Endometrial microvascular endothelial cells (primary cell): ENCODE results near the gene FOXJ3. TPM values are rescaled to one million over a fixed set of nuclear protein-coding genes. Genes with fewer than 3 reads are reported as not detected.

ENCODE experiments used
- in situ Hi-C: cut with HindIII; loops from 2 replicates; pipeline ENCODE4 v1.10.0; 2017; ENCODE audit warnings: low sequenced_read_pairs, low pct_unique_long_range_greater_than_20kb; ENCODE audit errors: inconsistent ontology term
- total RNA-seq: library from RNA; depleted of rRNA; stranded (reverse); fragments of >200 nt; gene quantifications from one replicate; pipeline ENCODE4 v1.2.3, GENCODE V29; 2015; ENCODE audit errors: inconsistent ontology term

FOXJ3 gene
- total RNA-seq: 16.3 TPM

DNA sequence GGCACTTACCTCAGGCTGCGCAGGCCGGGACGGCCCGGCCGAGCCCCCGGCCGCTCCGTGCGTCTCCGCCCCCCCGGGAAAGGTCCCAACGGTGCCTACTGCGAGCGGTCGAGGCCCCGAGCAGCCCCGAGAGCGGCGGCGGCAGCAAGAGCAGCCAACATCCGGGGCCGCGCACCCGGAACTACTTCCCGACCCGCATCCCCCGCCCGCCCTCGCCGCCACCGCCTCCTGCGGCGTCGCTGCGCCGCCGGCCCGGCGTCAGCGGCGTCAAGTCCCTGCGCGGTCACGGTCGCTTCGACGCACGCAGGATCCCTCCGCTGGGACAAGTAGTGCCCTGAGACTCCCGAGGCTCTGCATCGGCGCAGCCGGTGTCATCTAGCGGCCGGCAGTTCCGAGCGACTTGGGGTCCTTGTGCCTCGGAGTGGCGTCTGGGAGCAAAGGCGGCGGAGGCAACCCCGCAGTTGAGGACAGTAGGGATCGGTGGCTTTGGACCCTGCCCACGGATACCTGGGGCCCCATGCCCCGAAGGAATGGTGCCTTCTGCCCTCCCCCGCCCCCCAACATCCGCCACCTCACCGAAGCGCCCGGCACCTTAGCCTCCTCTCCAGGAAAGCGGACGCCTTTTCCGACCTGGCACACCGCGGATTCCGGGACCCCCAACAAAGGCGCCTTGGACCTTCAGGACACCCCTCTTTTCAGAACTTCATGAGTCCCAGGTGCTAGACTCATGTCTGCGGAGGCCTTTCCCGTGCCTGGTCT lies at the start of gene FOXJ3:
FOXJ3 (minus strand) TSS at position 186 of the 759 bp plus-strand sequence. CDS start 24,142 bp downstream, outside the sequence.
- in situ Hi-C loops: no loop called here

DNA sequence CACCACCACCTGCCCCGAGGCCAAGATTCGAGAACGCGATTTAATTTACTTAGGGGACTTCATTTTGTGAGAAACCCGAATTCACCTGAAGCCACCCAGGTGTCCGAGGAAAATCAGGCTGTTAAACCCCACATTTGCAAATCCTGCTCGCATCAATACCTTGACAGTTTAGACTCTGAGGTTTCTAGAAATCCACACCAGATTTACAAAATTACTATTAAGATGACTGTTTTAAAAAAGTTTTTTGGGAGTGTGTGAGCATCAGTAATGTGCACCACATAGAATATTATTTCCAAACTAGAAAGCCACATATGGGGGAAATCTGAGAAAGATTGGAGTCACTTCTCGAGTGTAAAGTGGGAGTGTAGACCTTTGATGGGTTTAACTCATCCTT lies 46.2 kb upstream of the FOXJ3 start:
- in situ Hi-C loops: no loop called here

DNA sequence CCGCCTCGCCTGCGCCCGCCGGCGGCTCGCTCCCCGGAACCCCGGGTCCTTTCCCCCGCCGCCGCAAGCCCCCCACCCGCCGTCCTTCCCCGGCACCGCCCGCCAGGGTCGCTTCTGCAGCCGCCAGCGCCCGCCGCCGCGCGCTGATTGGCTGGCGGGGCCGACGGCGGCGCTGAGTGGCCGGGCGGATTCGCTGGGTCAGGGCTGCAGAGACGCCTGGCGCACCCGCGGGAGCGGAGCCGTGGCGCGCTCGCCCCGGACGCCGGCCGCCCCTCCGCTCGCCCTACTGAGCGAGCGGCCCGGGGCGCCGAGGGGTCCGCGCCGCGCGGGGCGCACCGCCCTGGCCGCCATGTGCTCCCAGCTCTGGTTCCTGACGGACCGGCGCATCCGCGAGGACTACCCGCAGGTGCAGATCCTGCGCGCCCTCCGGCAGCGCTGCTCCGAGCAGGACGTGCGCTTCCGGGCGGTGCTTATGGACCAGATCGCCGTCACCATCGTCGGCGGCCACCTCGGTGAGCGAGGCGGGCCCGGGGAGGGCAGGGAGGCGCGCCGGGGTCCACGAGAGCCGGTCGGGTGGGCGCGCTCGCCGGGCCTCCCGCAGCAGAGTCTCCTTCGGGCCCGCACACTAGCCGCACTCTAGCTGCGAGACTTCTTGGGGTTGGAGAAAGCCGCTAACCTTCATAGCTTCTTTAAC lies 45.7 kb upstream of the FOXJ3 start, which contains the start of gene RIMKLA:
RIMKLA (plus strand) TSS at position 207 of the 694 bp plus-strand sequence; CDS start at position 350, 143 bp downstream.
- in situ Hi-C loops: no loop called here

DNA sequence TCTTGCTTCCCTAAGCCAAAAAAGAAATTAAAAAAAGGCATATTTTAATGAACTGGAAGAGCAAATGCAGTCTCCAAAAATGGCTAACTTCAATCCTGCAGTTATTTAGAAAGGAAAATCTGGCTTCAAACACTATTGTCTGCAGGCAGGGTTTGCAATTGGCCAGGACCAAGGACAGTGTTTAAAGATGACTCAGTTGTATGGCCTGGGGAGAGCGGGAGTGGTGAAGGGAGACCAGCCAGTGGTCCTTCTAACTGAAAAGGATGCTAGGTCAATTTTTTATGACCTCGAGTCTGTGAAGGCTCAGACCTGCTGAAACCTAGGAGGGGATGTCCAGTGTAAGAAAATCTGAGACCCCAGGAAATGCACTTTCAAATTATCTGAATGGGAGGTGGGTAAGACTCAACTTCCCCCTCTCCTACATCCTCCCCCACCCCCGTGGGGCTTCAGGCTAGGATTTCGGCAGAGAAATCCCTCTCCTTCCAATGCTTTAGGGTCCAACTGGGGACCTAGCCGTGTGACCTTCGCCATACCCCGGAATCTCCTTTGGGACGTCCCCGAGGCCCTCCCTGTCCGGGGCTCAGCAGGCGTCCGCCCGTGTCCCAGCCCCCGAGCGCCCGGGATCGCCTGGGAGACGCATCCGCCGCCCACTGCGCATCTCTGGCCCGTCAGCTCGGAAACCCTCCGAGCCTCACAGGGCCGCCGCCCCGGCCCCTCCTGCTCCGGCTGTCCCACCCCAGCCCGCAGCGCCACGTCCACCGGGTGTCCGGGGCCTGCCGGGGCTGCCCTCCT lies 45.0 kb upstream of the FOXJ3 start:
- in situ Hi-C loops: no loop called here

DNA sequence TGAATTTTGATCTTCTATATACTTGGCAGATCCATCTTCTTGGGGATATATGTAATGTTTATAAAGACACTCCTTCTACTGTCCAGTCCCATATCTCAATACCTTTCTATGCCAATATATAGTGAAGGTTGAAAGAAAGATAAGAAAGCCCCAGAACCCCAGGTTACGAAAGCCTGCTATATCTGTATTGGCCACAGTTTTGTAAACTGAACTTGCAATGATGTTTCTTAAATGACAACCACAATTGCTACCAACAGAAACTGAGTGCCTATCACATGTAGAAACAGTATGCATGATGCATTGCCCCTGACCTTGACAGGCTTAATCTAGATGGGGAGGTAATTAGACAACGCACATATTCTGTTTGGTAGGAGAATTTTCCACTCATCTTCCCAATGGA lies 37.8 kb upstream of the FOXJ3 start:
- in situ Hi-C loops: no loop called here

DNA sequence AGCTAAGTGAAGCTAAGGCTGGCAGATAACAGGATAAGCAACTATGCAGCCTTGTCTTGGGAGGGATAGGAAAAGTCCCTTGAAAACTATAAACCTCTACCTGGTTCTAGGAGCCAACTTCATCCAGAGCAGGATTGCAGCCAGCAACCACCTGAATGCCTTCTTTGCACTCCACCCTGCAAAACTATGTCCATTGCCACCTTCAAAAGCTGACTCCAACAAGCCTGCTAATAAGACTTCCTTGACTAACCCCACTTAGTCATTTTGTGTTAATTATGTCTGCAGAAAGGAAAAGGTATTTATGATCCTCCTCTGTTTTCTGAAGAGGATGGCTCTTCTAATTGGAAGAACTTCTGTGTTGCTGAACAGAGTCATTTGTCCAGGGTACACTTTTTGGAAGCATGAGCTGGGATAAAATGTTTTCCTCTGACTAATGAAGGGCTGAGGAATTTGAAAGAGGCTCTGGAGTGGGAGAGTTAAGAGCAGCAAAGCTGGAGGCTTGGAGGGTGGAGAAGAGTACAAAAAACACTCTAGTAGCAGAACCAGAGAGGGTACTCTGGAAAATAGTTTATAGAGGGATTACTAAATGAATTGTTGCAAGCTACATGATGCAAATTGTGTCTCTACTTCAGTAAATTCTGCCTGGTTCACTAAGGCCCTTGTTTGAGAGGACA lies 36.0 kb upstream of the FOXJ3 start:
- in situ Hi-C loops: no loop called here

DNA sequence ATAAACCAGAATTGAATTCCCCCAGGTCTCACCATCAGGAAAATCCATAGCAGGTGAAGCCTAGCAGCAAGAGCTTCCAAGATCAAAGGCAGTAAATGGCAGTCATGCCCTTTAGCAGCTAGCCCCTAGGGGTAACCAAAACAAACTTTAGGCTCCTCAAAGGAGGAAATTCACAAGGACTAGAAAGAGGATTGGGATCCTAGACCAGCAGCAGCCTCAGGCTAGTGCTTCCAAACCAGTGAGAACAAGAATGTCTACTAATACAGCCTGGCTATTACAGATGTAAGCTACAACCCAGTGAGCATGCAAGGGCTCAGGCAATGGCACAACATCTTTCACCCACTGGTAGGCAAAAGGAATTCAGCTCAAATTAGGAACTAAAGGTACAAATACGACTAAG lies 34.4 kb upstream of the FOXJ3 start:
- in situ Hi-C loops: no loop called here

DNA sequence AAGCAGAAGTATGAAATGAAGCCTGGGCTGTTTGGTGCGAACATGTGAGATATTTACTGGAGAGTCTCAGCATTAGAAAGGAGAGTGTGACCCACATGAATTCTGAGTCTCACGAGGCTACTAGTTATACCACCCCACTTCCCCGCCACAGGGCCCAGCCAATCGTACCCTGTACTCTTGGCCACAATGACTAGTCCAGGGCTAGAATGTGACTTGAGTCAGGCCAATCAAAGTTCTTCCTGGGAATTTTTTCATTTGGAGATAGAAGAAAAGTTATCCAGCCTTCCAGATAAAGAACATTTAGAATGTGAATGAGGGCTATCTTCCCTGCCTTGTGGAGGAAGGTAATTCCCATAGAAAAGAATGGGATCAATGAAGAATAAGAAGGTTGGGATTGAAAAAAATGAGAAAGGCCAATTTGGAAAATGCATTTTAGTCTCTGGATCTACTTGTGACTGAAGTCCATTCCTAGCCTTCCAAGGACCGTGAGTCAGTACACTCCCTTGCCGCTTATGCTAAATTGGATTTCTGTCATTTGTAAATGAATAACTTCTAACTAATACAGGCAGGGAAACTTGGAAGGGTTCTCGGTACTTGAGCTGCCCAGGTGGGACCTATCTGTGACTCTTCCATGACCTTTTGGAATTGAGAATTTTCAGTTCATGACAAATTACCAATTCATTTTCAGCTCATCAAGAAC lies 33.2 kb upstream of the FOXJ3 start:
- in situ Hi-C loops: no loop called here

DNA sequence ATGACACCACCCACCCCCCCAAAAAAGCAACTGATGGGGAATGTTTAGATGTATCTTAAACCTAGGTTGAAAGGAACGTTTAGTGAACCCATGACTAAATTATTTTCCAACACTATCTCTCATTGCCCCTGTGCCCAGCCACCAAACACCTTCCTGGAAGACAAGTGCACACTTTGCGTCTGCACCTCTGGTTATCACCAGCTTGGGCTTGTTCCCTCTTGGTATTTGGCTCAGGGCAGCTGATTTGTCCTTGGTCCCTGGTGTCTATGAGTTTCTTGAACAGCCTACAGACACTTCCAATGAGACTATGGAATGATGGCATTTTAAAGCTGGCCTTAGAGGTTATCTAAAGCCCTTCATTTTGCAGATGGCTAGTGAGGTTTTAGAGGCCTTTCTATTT lies 30.1 kb upstream of the FOXJ3 start:
- in situ Hi-C loops: no loop called here

DNA sequence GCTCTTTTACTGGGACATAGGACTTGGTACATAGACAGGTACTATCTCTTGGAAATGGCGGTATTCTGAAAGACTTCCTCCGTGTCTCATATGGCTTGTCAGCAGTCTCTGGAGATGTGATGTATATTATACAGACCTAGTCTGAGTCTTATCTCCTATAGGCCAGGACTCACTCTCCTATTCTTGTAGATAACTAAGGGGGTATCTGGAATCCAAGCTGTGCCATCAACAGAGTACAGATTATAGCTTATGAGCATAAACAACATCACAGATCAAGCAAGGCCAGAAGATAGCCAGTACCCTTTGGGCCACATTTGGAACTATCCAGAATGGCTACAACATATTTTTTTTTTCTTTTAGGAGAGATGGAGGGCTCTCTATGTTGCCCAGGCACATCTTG lies 29.5 kb upstream of the FOXJ3 start:
- in situ Hi-C loops: no loop called here

DNA sequence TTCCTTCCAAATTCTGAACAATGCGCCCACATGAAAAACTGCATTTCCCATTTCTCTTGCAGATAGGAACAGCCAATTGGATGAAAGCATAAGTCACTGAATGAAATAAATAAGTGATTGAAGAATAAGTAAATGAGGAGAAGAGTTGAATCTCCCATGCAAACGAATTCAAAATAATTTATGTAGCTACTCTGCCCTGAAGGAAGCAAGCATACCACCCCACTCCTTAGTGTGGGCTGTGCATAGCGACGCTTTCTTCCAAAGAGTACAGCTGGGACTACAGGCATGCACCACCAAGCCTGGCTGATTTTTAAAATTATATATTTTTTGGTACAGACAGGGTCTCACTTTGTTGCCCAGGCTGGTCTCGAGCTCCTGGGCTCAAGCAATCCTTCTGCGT lies 29.1 kb upstream of the FOXJ3 start:
- in situ Hi-C loops: no loop called here

DNA sequence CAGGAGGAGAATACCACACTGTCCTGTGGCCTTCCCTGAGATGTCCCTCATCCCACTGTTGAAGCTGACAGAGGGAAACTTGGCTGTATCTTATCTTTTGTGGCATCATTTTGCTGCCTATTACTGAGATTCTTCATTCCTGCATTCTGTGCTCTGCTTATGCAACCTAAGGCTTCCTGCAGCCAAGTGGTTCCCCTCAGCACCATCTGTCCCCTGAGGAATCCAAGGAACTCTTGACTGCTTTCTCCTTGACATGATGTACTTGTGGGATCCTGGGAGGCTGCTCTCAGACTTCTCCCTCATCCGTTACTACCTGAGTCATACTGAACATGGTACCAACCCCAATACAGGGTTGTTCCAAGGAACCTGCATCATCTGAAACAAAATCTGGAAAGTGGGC lies 24.4 kb upstream of the FOXJ3 start:
- in situ Hi-C loops: no loop called here

DNA sequence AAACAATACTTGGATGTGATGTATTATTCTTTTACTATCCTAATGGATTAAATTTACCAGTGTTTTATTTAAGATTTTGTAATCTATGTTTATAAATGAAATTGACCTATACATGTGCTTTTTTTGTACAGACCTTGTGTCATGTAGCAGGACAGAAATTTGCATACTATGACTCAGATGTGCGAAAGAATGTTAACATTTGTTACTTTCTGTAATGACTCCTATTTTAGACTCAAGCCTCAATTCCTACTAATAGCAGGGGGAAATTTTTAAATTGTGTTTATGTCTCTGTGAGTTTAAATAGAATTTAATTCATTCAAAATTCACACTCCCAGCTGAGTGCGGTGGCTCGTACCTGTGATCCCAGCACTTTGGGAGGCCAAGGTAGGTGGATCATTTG lies 23.8 kb upstream of the FOXJ3 start:
- in situ Hi-C loops: no loop called here

DNA sequence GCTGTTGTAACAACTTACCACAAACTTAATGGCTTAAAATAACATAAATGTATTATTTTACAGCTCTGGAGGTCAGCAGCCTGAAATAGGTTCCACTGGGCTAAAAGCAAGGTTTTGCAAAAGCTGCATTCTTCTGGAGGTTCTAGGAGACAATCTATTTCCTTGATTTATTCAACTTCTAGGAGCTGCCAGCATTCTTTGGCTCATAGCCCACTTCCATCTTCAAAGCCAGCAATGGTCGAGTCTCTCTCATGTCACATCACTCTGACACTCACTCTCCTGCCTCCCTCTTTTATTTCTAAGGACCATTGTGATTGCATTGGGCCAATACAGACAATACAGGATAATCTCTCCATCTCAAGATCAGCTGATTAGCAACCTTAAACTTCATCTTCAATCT lies 15.1 kb upstream of the FOXJ3 start:
- in situ Hi-C loops: no loop called here

DNA sequence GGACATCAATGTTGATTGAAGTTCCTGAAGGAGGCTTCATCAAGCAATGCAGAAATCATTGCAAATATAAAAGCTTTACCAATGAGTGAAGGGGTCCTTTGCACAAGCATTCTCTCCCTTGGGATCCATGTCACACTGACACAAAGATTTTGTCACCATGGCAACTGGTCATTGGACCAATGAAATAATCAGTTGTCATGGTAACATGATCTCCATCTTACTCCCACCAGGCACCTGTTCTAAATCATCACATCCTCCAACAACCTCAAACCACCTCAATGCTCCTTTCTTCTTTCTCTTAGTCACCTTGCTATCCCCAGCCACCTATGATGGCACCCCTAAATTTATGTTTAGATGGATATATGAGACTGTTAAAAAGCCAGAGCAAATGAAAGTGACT lies 13.5 kb upstream of the FOXJ3 start:
- in situ Hi-C loops: no loop called here

DNA sequence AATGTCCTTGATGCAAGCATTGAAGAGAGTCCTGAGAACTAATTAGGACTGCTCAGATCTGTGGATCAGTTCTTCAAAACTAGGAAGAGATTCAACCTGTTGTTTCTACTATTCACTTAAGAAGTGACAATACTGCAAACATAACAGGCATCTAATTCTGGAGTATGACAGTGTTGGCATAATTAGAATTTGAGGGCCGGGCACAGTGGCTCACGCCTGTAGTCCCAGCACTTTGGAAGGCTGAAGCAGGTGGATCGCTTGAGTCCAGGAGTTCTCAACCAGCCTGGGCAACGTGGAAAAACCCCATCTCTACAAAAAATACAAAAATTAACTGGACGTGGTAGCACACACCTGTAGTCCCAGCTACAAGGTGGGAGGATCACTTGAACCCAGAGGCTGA lies 8.0 kb upstream of the FOXJ3 start:
- in situ Hi-C loops: no loop called here

DNA sequence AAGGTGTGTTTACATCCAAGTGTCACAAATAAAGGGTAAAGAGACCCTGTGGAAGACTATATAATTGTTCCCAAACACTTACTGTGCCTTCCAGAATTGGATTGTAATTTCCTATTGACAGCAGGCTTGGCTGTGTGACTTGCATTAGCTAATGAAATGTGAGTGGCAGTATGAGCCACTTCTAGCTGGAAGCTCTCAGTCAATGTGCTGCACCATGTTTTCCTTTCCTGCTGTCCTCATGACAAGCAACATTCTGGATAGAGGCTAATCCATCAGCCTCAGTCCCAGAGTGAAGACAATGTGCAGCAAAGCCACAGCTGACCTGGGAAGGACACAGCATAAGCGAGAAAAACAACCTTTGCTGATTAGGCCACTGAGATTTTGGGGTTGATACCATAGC lies 5.9 kb upstream of the FOXJ3 start:
- in situ Hi-C loops: no loop called here

DNA sequence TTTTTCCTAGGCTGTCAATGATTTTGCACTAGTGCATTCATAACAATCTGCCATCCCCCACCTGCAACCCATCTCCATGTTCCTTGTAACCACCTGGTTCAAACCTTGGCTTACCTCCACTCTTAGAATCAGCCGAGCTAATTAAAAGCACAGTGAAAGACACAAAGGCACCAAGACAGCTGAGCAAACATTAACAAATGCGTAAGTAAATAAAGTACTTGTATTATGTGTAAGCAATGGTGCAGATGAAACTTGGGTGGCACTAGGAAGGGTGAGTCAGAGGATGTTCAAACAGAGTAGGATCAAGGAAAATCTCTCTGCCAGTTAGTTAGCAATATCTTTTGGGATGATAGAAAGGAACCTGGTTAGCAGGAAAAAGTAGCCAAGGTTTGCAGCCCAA lies 5.1 kb upstream of the FOXJ3 start:
- in situ Hi-C loops: no loop called here

DNA sequence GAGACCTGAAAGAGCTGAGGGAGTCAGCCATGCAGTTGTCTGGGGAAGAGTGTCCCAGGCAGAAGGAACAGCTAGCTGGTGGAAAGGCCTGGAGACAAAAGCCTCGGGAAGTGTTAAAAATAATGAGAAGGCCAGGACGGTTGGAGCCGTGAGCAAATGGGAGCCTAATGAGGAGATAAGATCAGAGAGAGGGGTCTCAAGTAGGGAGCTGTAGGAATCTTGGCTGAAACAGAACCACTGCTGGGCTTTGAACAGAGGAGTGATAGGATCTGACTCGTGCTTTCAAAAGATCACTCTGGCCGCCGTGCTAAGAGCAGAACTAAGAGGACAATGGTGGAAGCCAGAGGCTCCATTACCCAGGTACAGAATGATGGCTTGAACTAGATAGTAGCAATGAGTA lies 1.9 kb upstream of the FOXJ3 start:
- in situ Hi-C loops: no loop called here
